RKO (cell line): ENCODE measurements around the gene CHRM1.

ENCODE experiments used
- DNase-seq: peaks from one replicate; pipeline ENCODE4 v3.0.0-alpha.2; 2016; ENCODE audit warnings: low spot score

CHRM1 gene

DNA sequence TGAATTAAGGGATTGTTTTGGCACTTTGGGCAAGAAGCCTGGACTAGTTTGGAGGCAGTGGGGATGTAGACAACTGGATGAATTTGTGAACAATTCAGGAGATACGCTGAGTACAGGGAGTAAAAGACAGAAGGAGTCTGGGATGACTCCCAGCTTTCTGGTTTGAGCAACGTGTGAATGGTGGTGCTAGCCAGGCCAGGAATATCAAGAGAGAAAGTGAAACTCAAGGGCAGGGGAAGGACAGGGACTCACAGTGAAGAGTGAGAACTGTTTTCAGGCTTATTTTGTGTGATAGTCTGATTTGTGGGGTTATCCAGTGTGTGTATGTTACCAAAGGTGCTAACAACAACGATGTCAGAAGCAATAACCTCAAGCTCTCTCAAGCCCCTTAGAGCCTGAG, 15.9 kb downstream of the CHRM1 start:
- no peak for DNase-seq

DNA sequence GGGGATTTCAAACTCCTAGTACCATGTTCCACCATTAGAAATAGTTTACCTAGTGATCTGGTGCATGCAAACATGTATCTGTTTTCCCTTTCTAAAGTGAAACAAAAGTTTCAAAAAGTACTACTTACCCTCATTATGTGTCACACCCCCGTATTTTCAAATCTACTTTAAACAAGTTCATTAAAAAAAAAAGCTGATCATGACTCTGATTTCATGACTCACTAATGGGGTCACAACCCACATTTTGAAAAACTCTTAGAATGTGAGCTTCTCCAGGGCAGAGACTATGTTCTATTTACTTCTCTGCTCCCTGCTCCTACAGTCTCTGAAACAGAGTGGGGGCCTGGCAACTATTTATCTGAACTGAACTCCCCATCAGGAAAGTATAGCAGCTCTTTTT, 18.2 kb downstream of the CHRM1 start:
- DNase-seq, result no peak

DNA sequence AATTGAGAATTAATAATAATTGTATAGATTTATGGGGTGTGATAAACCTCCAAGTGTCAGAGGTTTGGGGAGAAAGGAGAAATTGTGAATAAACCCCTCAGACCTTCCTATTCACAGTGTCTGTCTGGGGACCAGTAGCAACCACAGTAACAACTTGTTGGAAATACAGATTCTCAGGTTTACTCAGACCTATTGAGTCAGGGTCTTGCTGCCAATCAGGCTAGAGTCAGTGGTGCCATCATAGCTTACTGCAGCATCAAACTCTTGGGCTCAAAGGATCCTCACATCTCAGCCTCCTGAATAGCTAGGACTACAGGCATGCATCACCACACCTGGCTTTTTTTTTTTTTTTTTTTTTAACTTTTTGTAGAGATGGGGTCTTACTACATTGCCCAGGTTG, 23.1 kb downstream of the CHRM1 start:
- DNase-seq, result no peak

DNA sequence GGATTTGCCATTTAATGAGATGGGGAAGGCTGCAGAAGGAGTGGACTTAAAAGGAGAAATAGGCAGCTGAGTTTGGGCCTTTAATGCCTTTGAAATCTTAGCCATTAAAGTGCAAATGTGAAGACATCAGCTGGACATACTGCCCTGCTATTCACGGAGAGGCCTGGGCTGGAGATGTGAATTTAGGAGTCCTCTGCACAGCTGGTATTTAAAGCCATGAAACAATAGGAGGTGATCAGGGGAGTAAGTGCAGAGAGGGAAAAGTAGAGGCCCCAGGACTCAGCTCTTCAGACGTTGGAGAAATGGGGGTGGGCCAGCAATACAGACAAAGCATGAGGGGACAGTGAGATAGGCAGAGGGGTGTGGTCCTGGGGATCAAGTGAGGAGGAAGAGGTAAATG, 23.9 kb downstream of the CHRM1 start:
- DNase-seq, result no peak

DNA sequence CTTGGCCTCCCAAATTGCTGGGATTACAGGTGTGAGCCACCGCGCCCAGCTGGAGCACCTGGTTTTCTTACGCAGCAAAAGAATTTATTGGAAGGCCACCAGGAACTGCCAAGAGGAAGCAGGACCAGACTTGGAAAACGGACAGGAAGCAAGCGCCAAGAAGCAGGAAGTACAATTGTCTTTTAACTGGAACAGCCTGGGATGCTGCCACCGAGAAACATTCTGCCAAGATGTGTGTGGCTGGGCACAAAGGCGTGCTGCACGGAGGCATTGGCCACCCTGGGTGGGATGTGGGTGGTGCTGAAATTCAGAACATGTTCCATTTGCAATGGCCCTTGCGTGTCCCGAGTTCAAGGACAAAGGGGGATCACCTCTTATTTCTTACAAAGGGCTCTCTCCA, 25.1 kb downstream of the CHRM1 start:
- no peak for DNase-seq

DNA sequence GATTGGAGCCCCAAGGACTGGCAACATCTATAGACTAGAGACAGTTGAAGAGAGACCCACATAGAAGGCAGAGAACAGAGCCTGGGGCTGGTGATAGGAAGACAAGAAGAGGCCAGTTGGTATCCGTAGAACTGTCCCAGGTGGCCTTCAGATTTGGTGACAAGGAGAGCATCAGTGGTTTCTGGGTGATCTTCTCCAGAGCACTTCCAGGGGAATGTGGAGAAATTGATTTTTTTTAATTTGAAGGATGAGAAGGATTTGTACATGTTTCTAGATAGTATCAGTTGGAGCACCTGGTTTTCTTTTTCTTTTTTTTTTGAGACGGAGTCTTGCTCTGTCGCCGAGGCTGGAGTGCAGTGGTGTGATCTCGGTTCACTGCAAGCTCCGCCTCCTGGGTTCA, 25.7 kb downstream of the CHRM1 start:
- DNase-seq, result no peak

DNA sequence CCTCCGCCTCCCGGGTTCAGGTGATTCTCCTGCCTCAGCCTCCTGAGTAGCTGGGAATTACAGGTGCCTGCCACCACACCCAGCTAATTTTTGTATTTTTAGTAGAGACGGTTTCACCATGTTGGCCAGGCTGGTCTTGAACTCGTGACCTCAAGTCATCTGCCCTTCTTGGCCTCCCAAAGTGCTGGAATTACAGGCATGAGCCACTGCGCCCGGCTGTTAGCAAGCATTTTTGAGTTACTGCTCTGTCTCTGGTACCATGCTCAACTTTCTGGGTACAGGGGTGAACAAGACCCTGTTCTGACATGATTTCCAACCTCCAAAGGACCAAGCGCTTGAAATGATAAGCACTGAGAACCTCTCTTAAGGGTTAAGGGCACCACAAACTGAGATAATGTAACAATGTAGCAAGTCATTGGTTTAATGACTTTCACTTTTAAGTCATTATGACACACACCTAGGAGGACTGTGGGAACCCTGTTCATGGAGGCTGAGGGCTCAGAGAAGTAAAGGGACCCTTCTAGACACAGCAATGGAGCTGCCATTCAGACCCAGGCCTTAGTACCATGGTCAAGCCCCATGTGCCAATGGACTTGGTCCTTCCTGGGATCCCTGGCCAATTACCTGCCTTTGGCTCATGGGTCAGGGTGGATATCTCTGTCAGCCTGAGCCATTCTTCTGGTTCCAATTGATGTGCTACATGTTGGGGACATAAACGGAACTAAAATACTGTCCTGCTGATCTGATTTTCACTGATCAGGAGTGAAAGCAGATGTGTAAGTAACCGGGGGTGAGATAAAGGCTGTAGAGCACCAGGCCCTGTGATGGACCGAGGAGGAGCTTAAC, 28.9 kb downstream of the CHRM1 start:
- no peak for DNase-seq

DNA sequence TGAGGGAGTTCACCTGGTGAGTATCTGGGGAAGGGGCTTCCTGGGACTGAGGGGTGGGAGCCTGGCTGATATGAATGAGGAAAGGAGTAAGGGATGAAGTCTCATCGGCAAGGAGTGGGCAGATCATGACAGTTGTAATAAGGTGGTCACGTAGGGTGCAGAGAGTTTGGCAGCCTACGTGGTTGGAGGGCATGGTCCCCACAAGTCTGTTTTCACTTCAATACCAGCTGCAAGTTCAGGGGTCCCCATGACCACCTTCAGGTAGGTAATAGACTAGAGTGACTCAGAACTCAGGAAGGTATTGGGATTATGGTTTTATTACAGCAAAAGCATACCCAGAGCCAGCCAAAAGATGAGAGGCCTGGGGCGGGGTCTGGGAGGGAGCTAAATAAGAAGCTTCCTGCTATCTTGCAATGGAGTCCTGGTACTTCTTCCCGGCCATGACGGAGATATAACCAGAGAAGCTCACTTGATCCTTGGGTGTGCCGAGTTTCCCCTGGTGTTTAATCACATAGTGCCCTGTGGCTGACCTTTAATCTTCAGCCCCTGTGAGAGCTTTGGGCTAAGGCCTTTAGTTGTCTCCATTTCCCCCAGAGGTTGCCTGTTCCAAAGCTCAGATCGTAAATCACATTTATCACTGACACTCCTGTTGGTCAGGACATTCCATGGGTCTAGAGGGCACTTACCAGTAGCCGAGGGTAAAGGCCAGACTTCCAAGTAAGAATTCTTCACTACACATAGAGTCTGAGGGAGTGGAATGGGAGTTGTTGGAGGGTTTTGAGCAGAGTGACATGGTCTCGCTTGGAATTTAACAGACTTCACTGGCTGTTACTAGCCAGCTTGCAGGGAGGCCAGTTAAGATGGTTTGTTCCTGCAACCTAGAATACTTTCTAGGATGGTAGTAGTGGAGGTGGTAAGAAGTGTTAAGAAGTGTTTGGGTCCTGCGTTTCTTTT, 31.4 kb downstream of the CHRM1 start:
- DNase-seq, result peak; percentile 82

DNA sequence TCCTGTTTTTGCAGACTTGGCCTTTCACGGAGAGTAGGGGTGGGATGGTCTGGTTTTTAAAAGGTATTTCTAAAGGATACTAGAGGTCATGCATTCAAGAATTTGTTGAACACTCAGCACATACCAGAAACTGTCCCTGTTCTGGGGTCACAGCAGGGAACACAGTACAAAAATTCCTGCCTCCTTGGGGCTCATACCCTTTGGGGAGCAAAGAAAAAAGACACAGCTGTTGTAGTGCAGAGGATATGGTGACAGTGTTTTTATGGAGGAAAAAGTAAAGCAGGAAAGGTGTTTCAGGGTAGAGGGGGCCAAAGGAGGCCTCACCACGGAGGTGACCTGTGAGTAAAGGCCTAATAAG, 32.1 kb downstream of the CHRM1 start:
- DNase-seq, result no peak

DNA sequence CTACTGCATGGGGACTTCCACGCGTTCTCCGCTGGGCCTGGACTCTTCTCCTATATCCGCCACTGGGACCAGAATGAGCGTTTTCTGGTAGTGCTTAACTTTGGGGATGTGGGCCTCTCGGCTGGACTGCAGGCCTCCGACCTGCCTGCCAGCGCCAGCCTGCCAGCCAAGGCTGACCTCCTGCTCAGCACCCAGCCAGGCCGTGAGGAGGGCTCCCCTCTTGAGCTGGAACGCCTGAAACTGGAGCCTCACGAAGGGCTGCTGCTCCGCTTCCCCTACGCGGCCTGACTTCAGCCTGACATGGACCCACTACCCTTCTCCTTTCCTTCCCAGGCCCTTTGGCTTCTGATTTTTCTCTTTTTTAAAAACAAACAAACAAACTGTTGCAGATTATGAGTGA, 32.8 kb downstream of the CHRM1 start:
- DNase-seq, result no peak

DNA sequence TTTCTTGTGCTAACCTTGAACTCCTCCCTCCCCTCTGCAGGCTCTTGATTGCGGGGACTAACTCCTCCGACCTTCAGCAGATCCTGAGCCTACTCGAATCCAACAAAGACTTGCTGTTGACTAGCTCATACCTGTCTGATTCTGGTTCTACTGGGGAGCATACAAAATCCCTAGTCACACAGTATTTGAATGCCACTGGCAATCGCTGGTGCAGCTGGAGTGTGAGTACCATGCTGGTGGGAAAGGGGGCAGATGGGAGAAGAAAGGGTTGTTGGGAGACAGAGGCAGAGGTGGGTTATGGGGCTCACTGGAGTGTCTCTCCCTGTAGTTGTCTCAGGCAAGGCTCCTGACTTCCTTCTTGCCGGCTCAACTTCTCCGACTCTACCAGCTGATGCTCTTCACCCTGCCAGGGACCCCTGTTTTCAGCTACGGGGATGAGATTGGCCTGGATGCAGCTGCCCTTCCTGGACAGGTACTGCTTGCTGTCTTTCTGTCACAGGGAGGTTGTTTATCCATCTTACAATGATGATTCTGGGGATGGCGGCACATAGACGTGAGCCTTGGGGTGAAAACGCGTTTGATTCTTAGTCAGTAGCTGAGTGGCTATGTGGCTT, 35.9 kb downstream of the CHRM1 start:
- DNase-seq, result no peak

DNA sequence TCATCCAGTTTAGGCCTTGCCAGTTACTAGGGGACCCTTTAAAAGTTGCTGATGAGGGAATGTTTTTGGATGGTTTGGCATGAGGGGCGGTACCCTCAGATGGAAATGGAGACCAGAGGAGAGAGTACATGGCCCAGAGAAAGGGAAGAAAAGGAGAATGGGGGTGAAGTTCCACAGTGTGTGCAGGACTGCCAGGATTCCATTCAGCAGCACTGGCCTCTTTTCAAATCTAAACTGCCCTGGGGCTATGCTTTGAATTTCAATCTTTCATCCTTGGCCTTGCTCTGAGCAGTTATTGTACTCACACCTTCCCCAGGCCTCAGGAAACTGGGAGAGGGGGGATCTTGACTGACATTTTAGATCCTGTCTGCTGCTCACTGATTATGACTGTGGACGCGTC, 37.5 kb downstream of the CHRM1 start:
- no peak for DNase-seq

DNA sequence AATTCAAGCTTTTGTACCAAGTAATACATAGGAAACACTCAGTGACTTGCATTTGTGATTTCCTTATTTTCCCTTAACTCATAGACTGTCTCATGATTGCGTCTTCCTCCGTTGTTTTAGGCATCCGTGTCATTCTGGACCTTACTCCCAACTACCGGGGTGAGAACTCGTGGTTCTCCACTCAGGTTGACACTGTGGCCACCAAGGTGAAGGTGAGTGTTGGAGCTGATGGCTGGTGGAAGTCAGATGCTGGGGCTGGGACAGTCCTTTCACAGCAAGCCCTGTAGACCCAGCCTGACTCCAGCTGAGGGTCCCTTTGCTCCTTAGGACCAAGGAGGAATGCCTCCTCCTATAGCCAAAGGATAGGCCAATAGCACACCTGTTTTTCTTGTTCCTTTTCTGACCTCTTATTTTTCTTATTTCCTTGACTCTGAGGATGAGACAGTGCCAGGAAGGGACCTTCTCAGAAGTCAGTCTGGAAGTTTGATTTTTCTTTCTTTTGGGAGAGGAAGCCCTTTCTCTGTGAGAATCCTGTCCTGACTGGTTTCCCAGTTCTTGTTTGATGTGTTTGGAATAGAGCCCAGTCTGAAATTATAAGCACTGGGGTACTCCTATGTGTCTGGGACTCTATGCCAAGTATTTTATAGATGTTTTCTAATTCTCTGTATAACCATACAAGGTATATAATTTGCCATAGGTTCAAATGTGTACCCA, 38.2 kb downstream of the CHRM1 start:
- no peak for DNase-seq

DNA sequence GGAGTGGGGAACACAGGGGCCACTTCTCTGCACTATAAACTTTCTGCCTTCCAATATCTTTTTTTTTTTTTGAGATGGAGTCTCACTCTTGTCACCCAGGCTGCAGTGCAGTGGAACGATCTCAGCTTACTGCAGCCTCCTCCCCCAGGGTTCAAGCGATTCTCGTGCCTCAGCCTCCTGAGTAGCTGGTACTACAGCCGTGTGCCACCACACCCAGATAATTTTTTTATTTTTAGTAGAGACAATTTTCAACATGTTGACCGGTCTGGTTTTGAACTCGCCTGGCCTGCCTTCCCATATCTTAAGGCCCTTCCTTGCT, 38.8 kb downstream of the CHRM1 start:
- DNase-seq, result no peak

DNA sequence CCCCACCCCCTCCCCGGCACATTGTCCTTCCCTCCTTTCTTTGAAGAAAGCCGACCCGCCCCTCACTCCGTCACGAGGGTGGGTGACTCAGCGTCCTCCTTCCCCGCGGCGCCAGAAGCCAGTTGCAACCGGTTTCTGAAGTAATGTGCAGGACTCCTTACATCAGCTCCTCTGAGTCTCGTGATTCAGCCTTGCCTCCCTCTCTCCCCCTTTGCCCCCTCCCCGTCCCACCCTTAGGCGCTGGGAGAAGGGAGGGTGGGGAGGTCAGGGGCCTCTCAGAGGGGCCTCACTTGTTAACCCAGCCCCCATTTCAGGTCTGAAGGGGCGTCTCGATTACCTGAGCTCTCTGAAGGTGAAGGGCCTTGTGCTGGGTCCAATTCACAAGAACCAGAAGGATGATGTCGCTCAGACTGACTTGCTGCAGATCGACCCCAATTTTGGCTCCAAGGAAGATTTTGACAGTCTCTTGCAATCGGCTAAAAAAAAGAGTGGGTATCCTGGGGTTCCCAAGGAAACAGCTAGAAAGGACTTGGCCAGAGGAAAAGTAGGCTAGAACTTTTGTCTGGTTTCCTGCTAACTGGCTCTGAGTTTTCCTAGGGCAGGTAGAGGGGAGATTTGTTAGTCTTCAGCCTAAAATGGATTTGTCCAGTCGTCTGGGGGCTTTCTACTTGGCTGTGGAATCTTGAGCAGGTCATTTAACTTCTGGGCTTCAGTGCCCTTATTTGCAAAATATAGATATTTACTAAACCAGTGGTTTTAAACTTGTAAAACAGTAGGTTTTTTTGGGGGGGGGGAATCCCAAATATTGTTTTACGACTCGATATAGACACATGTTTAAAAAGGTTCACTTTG, 39.4 kb downstream of the CHRM1 start:
- peak; percentile 98 for DNase-seq

DNA sequence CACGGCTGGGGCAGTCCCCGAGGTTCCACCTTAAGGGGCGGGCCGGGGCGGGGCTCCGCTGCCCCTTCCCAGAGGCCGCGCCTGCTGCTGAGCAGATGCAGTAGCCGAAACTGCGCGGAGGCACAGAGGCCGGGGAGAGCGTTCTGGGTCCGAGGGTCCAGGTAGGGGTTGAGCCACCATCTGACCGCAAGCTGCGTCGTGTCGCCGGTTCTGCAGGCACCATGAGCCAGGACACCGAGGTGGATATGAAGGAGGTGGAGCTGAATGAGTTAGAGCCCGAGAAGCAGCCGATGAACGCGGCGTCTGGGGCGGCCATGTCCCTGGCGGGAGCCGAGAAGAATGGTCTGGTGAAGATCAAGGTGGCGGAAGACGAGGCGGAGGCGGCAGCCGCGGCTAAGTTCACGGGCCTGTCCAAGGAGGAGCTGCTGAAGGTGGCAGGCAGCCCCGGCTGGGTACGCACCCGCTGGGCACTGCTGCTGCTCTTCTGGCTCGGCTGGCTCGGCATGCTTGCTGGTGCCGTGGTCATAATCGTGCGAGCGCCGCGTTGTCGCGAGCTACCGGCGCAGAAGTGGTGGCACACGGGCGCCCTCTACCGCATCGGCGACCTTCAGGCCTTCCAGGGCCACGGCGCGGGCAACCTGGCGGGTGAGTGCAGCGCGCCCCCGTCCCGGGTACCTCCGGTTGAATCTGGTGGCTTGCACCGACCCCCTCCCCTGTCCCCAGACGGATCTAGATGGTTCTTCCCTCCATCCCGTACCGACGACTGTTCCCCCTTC, 40.2 kb downstream of the CHRM1 start, which contains the start of gene SLC3A2:
Gene SLC3A2 (plus strand): TSS at position 94 of the 776 bp plus-strand sequence. CDS start 128 bp downstream, at position 222.
- DNase-seq, result peak; percentile 91

DNA sequence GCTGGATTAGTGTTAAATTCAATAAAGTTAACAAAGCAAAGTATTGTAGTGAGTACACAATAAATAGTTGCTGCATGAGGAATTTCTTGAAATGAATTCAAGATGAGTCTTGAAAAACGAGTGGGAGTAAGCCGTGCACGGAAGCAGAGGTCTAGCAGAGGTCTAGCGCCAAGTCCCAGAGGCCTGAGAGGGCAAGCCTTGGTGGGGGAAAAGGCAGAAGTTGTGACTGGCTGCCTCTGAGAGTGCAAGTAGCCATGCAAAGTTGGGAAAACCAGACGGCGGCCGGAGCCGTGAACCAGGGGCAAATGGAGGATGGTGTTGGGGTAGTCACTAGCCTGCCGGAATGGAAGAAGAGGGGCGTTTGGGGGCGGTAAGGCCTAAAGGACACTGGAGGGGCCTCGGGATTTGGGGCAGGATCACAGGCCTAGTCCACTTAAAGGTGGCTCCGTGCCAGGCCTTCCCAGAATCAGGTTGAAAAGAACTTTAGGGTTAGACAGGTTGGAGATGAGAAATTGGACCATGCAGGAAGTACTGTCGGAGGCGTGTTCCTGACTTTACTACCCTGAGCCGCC, 40.8 kb downstream of the CHRM1 start:
- peak; percentile 96 for DNase-seq

DNA sequence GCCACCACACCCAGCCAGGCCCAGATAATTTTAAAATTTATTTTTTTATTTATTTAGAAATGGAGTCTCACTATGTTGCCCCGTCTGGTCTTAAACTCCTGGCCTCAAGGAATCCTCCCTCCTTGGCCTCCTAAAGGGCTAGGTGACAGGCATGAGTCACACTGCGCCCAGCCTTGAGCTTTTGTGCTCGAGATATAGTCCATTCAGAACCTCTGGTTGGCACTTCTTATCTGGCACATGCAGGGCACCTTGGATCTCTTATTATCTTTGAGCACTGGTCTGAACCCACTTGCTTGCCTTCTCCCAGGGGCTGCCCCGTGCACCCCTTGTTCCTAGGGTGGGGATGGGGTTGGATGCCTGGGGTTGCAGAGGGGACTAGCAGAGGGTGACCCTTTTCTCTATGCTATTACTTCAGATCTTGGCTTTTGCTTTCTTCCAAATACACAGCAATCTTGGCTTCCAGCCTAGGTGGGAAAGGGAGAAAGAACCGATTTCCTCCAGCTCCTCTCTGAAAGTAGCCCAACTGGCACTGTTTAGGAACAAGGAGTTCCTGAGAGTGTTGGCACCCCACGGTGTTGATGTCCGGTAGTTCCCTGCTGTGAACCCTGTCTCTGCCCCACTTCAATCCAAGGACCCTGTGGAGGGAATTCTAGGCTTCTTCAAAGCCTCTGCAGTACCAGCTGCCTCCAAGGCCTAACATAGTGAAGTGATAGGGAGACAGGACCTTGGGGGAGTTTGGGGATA, 41.8 kb downstream of the CHRM1 start:
- DNase-seq, result no peak

DNA sequence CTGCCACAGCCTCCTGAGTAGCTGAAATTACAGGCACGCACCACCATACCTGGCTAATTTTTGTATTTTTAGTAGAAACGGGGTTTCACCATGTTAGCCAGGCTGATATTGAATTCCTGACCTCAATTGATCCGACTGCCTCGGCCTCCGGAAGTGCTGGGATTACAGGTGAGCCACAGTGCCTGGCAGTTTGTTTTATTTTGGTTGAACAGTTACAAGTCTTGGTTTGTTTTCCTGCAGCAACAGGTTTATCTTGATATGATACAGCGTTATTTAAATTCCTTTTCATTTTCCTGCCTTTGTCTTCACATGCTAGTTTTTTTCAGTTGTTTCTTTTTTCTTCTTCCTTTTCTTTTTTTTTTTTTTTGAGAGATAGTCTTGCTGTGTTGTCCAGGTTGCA, 44.5 kb downstream of the CHRM1 start:
- DNase-seq, result no peak
